HepG2 (cell line): Measurements from ENCODE around the gene LRRC40. TPM values are rescaled to one million over a fixed set of nuclear protein-coding genes. Genes with fewer than 3 reads are reported as not detected.

Source experiments
- CHCHD3 ChIP-seq: sonication (generic); formaldehyde crosslinking; IDR thresholded peaks from 2 replicates; pipeline ENCODE4 v1.8.0; 2022; ENCODE audit warnings: mild to moderate bottlenecking, missing genetic modification reagents, moderate library complexity
- KMT2A ChIP-seq: sonication (generic); formaldehyde crosslinking; IDR thresholded peaks from 2 replicates; pipeline ENCODE4 v1.4.0; 2020; ENCODE audit warnings: missing genetic modification reagents
- NFYC ChIP-seq: IDR thresholded peaks from 2 replicates; pipeline ENCODE4 v1.6.1; 2016; ENCODE audit warnings: missing genetic modification reagents, missing compliant biosample characterization
- SIN3B ChIP-seq: fragments of 150-350 bp; IDR thresholded peaks from 2 replicates; pipeline ENCODE4 v1.6.1; 2014; ENCODE audit warnings: low read length
- SP1 ChIP-seq, 2 experiments: fragments of 450-650 bp in 1 of 2; sonication (generic) in 1 of 2; formaldehyde crosslinking in 1 of 2; IDR thresholded peaks; 2 replicates each; pipeline versions ENCODE4 v1.4.0 to v1.6.1; 2016 to 2020; ENCODE audit warnings: missing genetic modification reagents in 1 of 2
- TRIM24 ChIP-seq: sonication (generic); formaldehyde crosslinking; IDR thresholded peaks from 2 replicates; pipeline ENCODE4 v1.8.0; 2022; ENCODE audit warnings: mild to moderate bottlenecking, missing genetic modification reagents
- ZNF10 ChIP-seq: sonication (generic); formaldehyde crosslinking; IDR thresholded peaks from 2 replicates; pipeline ENCODE4 v1.4.0; 2020; ENCODE audit warnings: mild to moderate bottlenecking, low read depth, missing genetic modification reagents, borderline replicate concordance
- ZNF329 ChIP-seq: sonication (generic); formaldehyde crosslinking; IDR thresholded peaks from 2 replicates; pipeline ENCODE4 v1.9.0; 2021; ENCODE audit warnings: low read depth, mild to moderate bottlenecking, missing genetic modification reagents
- ZNF547 ChIP-seq: sonication (generic); formaldehyde crosslinking; IDR thresholded peaks from 2 replicates; pipeline ENCODE4 v1.5.1; 2020; ENCODE audit warnings: mild to moderate bottlenecking, missing genetic modification reagents
- ZNF598 ChIP-seq: sonication (generic); formaldehyde crosslinking; IDR thresholded peaks from 2 replicates; pipeline ENCODE4 v1.5.1; 2020; ENCODE audit warnings: mild to moderate bottlenecking, missing genetic modification reagents, borderline replicate concordance
- ZNF724P ChIP-seq: sonication (generic); formaldehyde crosslinking; IDR thresholded peaks from 2 replicates; pipeline ENCODE4 v1.8.0; 2022; ENCODE audit warnings: missing genetic modification reagents, borderline replicate concordance
- ZSCAN22 ChIP-seq: sonication (generic); formaldehyde crosslinking; IDR thresholded peaks from 2 replicates; pipeline ENCODE4 v1.4.0; 2020; ENCODE audit warnings: mild to moderate bottlenecking, missing genetic modification reagents
- ZSCAN9 ChIP-seq: IDR thresholded peaks from 2 replicates; pipeline ENCODE4 v1.6.1; 2016; ENCODE audit warnings: borderline replicate concordance
- polyA plus RNA-seq, 8 experiments: library from polyadenylated mRNA; depleted of rRNA in 3 of 8; stranded (reverse) in 7 of 8; unstranded in 1 of 8; fragments of >200 nt; fragmentation: Illumina TruSeq in 4 of 8; extraction: Trizol in 4 of 8; gene quantifications; 2 replicates each; pipeline versions ENCODE4 v1.2.1 to v1.2.3, GENCODE V29; 2011 to 2016; ENCODE audit warnings: low read depth in 4 of 8, missing spikeins in 1 of 8, mixed read lengths in 1 of 8; ENCODE audit not compliant: insufficient read depth in 1 of 8
- total RNA-seq, 5 experiments: library from RNA; depleted of rRNA; stranded (reverse); fragments of >200 nt; fragmentation: Illumina TruSeq; extraction: Trizol; gene quantifications; 2 replicates each; pipeline ENCODE4 v1.2.3, GENCODE V29; 2016; ENCODE audit warnings: low read depth in 1 of 5
- TF ChIP-seq, protein P1 (sequence below): IDR thresholded peaks from 2 replicates; pipeline ENCODE4 v1.6.1; 2016; ENCODE audit warnings: low read depth, borderline replicate concordance
- TF ChIP-seq, protein P2 (sequence below): sonication (generic); formaldehyde crosslinking; IDR thresholded peaks from 2 replicates; pipeline ENCODE4 v1.8.1; 2023; ENCODE audit warnings: mild to moderate bottlenecking, inconsistent platforms, moderate library complexity, missing genetic modification reagents, borderline replicate concordance
- TF ChIP-seq, protein P3 (sequence below): sonication (generic); formaldehyde crosslinking; IDR thresholded peaks from 2 replicates; pipeline ENCODE4 v1.8.1; 2023; ENCODE audit warnings: mild to moderate bottlenecking, missing genetic modification reagents
- TF ChIP-seq, protein P4 (sequence below): sonication (generic); formaldehyde crosslinking; IDR thresholded peaks from 2 replicates; pipeline ENCODE4 v1.4.0; 2020; ENCODE audit warnings: missing genetic modification reagents, borderline replicate concordance
- TF ChIP-seq, protein P5 (sequence below): sonication (generic); formaldehyde crosslinking; IDR thresholded peaks from 2 replicates; pipeline ENCODE4 v1.5.1; 2020; ENCODE audit warnings: missing genetic modification reagents, mild to moderate bottlenecking, borderline replicate concordance
- TF ChIP-seq, protein P6 (sequence below): sonication (generic); formaldehyde crosslinking; IDR thresholded peaks from 2 replicates; pipeline ENCODE4 v1.4.0; 2020; ENCODE audit warnings: missing genetic modification reagents

LRRC40 gene
- total and polyA plus RNA-seq, 2 of the 13 experiments (the other 11 are each of a cell fraction or from before 2014, with no cell fraction given) = 10.3 to 32.7 TPM

DNA sequence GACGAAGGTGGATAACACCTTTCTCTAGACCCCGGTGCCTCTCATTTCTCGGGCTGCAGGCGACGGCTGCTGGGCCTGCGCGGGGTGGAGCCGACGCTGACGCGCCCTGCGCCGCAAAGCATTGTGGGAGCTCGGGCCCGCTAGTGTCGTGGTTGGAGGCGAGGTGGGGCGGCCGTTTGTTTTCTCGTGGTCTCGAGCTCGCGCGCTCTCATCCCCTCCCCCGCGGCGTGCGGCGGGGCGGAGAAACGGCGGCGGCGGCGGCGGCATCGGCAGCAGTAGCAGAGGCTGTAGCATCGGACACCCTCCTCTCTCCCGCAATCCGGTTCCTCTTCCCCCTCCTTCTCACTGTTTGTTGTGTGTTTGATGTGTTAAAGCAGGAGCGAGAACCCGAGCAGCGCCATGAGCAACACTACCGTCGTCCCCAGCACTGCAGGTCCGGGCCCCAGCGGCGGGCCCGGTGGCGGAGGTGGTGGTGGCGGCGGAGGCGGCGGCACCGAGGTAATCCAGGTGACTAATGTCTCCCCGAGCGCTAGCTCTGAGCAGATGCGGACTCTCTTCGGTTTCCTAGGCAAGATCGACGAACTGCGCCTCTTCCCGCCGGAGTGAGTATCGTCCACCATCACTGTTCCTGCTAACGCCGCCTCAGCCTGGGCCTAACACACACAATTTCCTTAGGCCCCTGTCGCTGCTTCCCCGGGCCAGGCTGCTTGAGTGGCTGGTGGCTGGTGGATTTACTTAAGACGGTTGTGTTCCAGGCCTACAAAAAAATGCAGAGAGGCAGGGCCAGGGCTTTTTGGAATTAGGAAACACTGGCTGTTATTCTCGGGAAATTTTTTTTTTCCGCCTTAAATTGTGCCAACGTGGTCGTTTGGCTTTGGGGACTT is 16.1 kb upstream of the LRRC40 start, which contains the start of gene SRSF11 (continued):
- TF ChIP-seq ZSCAN9 (CRISPR knock-in tag) (no peak), TRIM24 (CRISPR knock-in tag) (peak; percentile 20; the same call in 1 of the 2 replicates), SIN3B (no peak), ZNF329 (CRISPR knock-in tag) (peak; percentile 36), ZNF598 (CRISPR knock-in tag) (peak; percentile 73), ZNF10 (CRISPR knock-in tag) (no peak), SP1 (IDR thresholded peaks at IDR 0.05) (no peak), SP1 (CRISPR knock-in tag; IDR thresholded peaks at IDR 0.05) (peak; percentile 65), ZSCAN22 (no peak; the same call in 1 of the 2 replicates), NFYC (CRISPR knock-in tag) (no peak), ZNF724P (CRISPR knock-in tag) (peak; percentile 33; the same call in 1 of the 2 replicates), CHCHD3 (CRISPR knock-in tag) (no peak), KMT2A (peak; percentile 96), ZNF547 (CRISPR knock-in tag) (0 out of 2 replicates have a peak, but pooled peaks have one; percentile 32)
- TF ChIP-seq, protein P1, sequence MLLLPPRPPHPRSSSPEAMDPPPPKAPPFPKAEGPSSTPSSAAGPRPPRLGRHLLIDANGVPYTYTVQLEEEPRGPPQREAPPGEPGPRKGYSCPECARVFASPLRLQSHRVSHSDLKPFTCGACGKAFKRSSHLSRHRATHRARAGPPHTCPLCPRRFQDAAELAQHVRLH (CRISPR knock-in tag) = peak; percentile 54; the same call in 1 of the 2 replicates
- TF ChIP-seq, protein P2, sequence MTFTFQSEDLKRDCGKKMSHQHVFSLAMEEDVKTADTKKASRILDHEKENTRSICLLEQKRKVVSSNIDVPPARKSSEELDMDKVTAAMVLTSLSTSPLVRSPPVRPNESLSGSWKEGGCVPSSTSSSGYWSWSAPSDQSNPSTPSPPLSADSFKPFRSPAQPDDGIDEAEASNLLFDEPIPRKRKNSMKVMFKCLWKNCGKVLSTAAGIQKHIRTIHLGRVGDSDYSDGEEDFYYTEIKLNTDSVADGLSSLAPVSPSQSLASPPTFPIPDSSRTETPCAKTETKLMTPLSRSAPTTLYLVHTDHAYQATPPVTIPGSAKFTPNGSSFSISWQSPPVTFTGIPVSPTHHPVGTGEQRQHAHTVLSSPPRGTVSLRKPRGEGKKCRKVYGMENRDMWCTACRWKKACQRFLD = no peak
- TF ChIP-seq, protein P3, sequence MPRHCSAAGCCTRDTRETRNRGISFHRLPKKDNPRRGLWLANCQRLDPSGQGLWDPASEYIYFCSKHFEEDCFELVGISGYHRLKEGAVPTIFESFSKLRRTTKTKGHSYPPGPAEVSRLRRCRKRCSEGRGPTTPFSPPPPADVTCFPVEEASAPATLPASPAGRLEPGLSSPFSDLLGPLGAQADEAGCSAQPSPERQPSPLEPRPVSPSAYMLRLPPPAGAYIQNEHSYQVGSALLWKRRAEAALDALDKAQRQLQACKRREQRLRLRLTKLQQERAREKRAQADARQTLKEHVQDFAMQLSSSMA (CRISPR knock-in tag) = peak; percentile 95
- TF ChIP-seq, protein P4, sequence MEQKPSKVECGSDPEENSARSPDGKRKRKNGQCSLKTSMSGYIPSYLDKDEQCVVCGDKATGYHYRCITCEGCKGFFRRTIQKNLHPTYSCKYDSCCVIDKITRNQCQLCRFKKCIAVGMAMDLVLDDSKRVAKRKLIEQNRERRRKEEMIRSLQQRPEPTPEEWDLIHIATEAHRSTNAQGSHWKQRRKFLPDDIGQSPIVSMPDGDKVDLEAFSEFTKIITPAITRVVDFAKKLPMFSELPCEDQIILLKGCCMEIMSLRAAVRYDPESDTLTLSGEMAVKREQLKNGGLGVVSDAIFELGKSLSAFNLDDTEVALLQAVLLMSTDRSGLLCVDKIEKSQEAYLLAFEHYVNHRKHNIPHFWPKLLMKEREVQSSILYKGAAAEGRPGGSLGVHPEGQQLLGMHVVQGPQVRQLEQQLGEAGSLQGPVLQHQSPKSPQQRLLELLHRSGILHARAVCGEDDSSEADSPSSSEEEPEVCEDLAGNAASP (CRISPR knock-in tag) = peak; percentile 35; the same call in 1 of the 2 replicates
- TF ChIP-seq, protein P5, sequence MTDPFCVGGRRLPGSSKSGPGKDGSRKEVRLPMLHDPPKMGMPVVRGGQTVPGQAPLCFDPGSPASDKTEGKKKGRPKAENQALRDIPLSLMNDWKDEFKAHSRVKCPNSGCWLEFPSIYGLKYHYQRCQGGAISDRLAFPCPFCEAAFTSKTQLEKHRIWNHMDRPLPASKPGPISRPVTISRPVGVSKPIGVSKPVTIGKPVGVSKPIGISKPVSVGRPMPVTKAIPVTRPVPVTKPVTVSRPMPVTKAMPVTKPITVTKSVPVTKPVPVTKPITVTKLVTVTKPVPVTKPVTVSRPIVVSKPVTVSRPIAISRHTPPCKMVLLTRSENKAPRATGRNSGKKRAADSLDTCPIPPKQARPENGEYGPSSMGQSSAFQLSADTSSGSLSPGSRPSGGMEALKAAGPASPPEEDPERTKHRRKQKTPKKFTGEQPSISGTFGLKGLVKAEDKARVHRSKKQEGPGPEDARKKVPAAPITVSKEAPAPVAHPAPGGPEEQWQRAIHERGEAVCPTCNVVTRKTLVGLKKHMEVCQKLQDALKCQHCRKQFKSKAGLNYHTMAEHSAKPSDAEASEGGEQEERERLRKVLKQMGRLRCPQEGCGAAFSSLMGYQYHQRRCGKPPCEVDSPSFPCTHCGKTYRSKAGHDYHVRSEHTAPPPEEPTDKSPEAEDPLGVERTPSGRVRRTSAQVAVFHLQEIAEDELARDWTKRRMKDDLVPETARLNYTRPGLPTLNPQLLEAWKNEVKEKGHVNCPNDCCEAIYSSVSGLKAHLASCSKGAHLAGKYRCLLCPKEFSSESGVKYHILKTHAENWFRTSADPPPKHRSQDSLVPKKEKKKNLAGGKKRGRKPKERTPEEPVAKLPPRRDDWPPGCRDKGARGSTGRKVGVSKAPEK (CRISPR knock-in tag) = no peak
- TF ChIP-seq, protein P6, sequence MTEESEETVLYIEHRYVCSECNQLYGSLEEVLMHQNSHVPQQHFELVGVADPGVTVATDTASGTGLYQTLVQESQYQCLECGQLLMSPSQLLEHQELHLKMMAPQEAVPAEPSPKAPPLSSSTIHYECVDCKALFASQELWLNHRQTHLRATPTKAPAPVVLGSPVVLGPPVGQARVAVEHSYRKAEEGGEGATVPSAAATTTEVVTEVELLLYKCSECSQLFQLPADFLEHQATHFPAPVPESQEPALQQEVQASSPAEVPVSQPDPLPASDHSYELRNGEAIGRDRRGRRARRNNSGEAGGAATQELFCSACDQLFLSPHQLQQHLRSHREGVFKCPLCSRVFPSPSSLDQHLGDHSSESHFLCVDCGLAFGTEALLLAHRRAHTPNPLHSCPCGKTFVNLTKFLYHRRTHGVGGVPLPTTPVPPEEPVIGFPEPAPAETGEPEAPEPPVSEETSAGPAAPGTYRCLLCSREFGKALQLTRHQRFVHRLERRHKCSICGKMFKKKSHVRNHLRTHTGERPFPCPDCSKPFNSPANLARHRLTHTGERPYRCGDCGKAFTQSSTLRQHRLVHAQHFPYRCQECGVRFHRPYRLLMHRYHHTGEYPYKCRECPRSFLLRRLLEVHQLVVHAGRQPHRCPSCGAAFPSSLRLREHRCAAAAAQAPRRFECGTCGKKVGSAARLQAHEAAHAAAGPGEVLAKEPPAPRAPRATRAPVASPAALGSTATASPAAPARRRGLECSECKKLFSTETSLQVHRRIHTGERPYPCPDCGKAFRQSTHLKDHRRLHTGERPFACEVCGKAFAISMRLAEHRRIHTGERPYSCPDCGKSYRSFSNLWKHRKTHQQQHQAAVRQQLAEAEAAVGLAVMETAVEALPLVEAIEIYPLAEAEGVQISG = peak; percentile 82
